WERI-Rb-1 (cell line): ENCODE data around the gene IL1R1.

ENCODE experiments used
- DNase-seq: peaks from one replicate; pipeline ENCODE4 v3.0.0-alpha.2; 2020
- H3K27ac ChIP-seq: fragments of 250-450 bp; sonication (Bioruptor Pico); 2 replicates; pipeline ENCODE4 v1.5.1; 2020; ENCODE audit warnings: mild to moderate bottlenecking, moderate library complexity
- H3K27me3 ChIP-seq: fragments of 250-450 bp; sonication (Bioruptor Pico); 2 replicates; pipeline ENCODE4 v1.5.1; 2021; ENCODE audit warnings: mild to moderate bottlenecking, low read depth, moderate library complexity; ENCODE audit not compliant: insufficient read depth, severe bottlenecking
- H3K36me3 ChIP-seq: fragments of 250-450 bp; sonication (Bioruptor Pico); 2 replicates; pipeline ENCODE4 v1.5.1; 2020; ENCODE audit warnings: mild to moderate bottlenecking, moderate library complexity
- H3K4me3 ChIP-seq: 2 replicates; pipeline ENCODE4 v1.5.1; 2011; ENCODE audit warnings: low read depth, mild to moderate bottlenecking, control low read depth, low read length
- H3K9me3 ChIP-seq: fragments of 250-450 bp; sonication (Bioruptor Pico); 2 replicates; pipeline ENCODE4 v1.5.1; 2021; ENCODE audit warnings: mild to moderate bottlenecking, moderate library complexity; ENCODE audit not compliant: severe bottlenecking
- CTCF ChIP-seq: IDR thresholded peaks from 2 replicates; pipeline ENCODE4 v1.5.1; 2011; ENCODE audit warnings: low read depth, mild to moderate bottlenecking, control low read depth, inconsistent platforms, low read length

The IL1R1 gene

GRCh38 chr2:102149644-102150455 lies 7.3 kb downstream of the IL1R1 start:
- TF ChIP-seq CTCF: no peak
- no peak for DNase-seq
- no peak overlapping the region for H3K4me3 ChIP-seq
- no peaks in the 10 kb centered on the region for H3K36me3 ChIP-seq
- peaks cover 13% of the 10 kb centered on the region for H3K9me3 ChIP-seq
- H3K27me3 ChIP-seq: peaks cover 56% of the 10 kb centered on the region
- H3K27ac ChIP-seq: no peak overlapping the region

GRCh38 chr2:102154364-102154763 lies 11.8 kb downstream of the IL1R1 start:
- TF ChIP-seq CTCF: no peak
- Histone ChIP-seq H3K27ac (no peak overlapping the region), H3K4me3 (no peak overlapping the region), H3K27me3 (peaks cover 51% of the 10 kb centered on the region), H3K9me3 (no peaks in the 10 kb centered on the region), H3K36me3 (no peaks in the 10 kb centered on the region)
- no peak for DNase-seq

- Histone ChIP-seq H3K27me3 (peaks cover 51% of the 10 kb centered on the region), H3K4me3 (no peak overlapping the region), H3K36me3 (no peaks in the 10 kb centered on the region), H3K9me3 (no peaks in the 10 kb centered on the region), H3K27ac (no peak overlapping the region)
- DNase-seq: no peak
- no peak for TF ChIP-seq CTCF
Measured at GRCh38 chr2:102154946-102155702, 12.6 kb downstream of the IL1R1 start.

- H3K27me3 ChIP-seq: peaks cover 50% of the 10 kb centered on the region
- no peaks in the 10 kb centered on the region for H3K9me3 ChIP-seq
- H3K4me3 ChIP-seq: no peak overlapping the region
- no peak for TF ChIP-seq CTCF
- H3K27ac ChIP-seq: no peak overlapping the region
- no peaks in the 10 kb centered on the region for H3K36me3 ChIP-seq
- no peak for DNase-seq
Measured at GRCh38 chr2:102155703-102156515, 13.4 kb downstream of the IL1R1 start.

GRCh38 chr2:102158011-102158755 lies 15.6 kb downstream of the IL1R1 start:
- H3K27me3 ChIP-seq: peaks cover 51% of the 10 kb centered on the region
- H3K9me3 ChIP-seq: no peaks in the 10 kb centered on the region
- no peak for TF ChIP-seq CTCF

More at GRCh38 chr2:102158011-102158755, 15.6 kb downstream of the IL1R1 start:
- DNase-seq: no peak
- Histone ChIP-seq H3K36me3 (no peaks in the 10 kb centered on the region), H3K27ac (no peak overlapping the region), H3K4me3 (no peak overlapping the region)
